Measurements from ENCODE around the gene WBP1.

The WBP1 gene

GRCh38 chr2:74458132-74458937, at the start of gene WBP1:
WBP1 (plus strand) TSS chr2:74458438; CDS start chr2:74458603, 165 bp downstream.
- Histone ChIP-seq H3K4me3 (ENCODE audit: low read depth, low read length) (peak within 1 kb of the TSS; percentile 97), H3K9me3 (ENCODE audit: control insufficient read depth, insufficient read depth, low read length) (no peaks in the 10 kb centered on the region), H3K9ac (ENCODE audit: low read depth, low read length) (peak within 1 kb of the TSS; percentile 80), H3K36me3 (ENCODE audit: control insufficient read depth, insufficient read depth, low read length) (peaks cover 15% of the 10 kb centered on the region), H3K27ac (ENCODE audit: low read depth, low read length) (peak within 1 kb of the TSS; percentile 99), H3K27me3 (ENCODE audit: control insufficient read depth, insufficient read depth, low read length) (no peaks in the 10 kb centered on the region), H3K4me1 (ENCODE audit: control insufficient read depth, insufficient read depth, low read length) (peaks cover 10% of the 10 kb centered on the region)

GRCh38 chr2:74413001-74413698, 45.1 kb upstream of the WBP1 start:
- Histone ChIP-seq H3K4me3 (ENCODE audit: low read depth, low read length) (no peak overlapping the region), H3K9ac (ENCODE audit: low read depth, low read length) (no peak overlapping the region), H3K27me3 (ENCODE audit: control insufficient read depth, insufficient read depth, low read length) (0 out of 2 replicates have a peak, but pooled peaks cover 5% of the 10 kb centered on the region), H3K4me1 (ENCODE audit: control insufficient read depth, insufficient read depth, low read length) (no peaks in the 10 kb centered on the region; the same call in 1 of the 2 replicates), H3K27ac (ENCODE audit: low read depth, low read length) (no peak overlapping the region), H3K36me3 (ENCODE audit: control insufficient read depth, insufficient read depth, low read length) (no peaks in the 10 kb centered on the region), H3K9me3 (ENCODE audit: control insufficient read depth, insufficient read depth, low read length) (no peaks in the 10 kb centered on the region)

- 0 out of 2 replicates have a peak, but pooled peaks cover 5% of the 10 kb centered on the region for H3K27me3 ChIP-seq (ENCODE audit: control insufficient read depth, insufficient read depth, low read length)
- no peak overlapping the region for H3K27ac ChIP-seq (ENCODE audit: low read depth, low read length)
- H3K9me3 ChIP-seq (ENCODE audit: control insufficient read depth, insufficient read depth, low read length): no peaks in the 10 kb centered on the region
- no peaks in the 10 kb centered on the region for H3K36me3 ChIP-seq (ENCODE audit: control insufficient read depth, insufficient read depth, low read length)
- H3K9ac ChIP-seq (ENCODE audit: low read depth, low read length): no peak overlapping the region
- no peak overlapping the region for H3K4me3 ChIP-seq (ENCODE audit: low read depth, low read length)
- no peaks in the 10 kb centered on the region; the same call in 1 of the 2 replicates for H3K4me1 ChIP-seq (ENCODE audit: control insufficient read depth, insufficient read depth, low read length)
These were observed 43.8 kb upstream of the WBP1 start for GRCh38 chr2:74414441-74414840.

GRCh38 chr2:74414881-74415761, 43.1 kb upstream of the WBP1 start:
- Histone ChIP-seq H3K4me1 (ENCODE audit: control insufficient read depth, insufficient read depth, low read length) (no peaks in the 10 kb centered on the region; the same call in 1 of the 2 replicates), H3K27me3 (ENCODE audit: control insufficient read depth, insufficient read depth, low read length) (0 out of 2 replicates have a peak, but pooled peaks cover 8% of the 10 kb centered on the region), H3K27ac (ENCODE audit: low read depth, low read length) (no peak overlapping the region), H3K4me3 (ENCODE audit: low read depth, low read length) (peak overlapping the region; percentile 21; the same call in 1 of the 2 replicates), H3K9ac (ENCODE audit: low read depth, low read length) (no peak overlapping the region), H3K36me3 (ENCODE audit: control insufficient read depth, insufficient read depth, low read length) (no peaks in the 10 kb centered on the region), H3K9me3 (ENCODE audit: control insufficient read depth, insufficient read depth, low read length) (no peaks in the 10 kb centered on the region)

- H3K9ac ChIP-seq (ENCODE audit: low read depth, low read length): no peak overlapping the region
- no peak overlapping the region for H3K4me3 ChIP-seq (ENCODE audit: low read depth, low read length)
- H3K27ac ChIP-seq (ENCODE audit: low read depth, low read length): no peak overlapping the region
- no peaks in the 10 kb centered on the region for H3K36me3 ChIP-seq (ENCODE audit: control insufficient read depth, insufficient read depth, low read length)
- no peaks in the 10 kb centered on the region for H3K9me3 ChIP-seq (ENCODE audit: control insufficient read depth, insufficient read depth, low read length)
- 0 out of 2 replicates have a peak, but pooled peaks cover 10% of the 10 kb centered on the region for H3K27me3 ChIP-seq (ENCODE audit: control insufficient read depth, insufficient read depth, low read length)
- H3K4me1 ChIP-seq (ENCODE audit: control insufficient read depth, insufficient read depth, low read length): no peaks in the 10 kb centered on the region; the same call in 1 of the 2 replicates
These were observed 42.4 kb upstream of the WBP1 start for GRCh38 chr2:74415762-74416395.

GRCh38 chr2:74416778-74417177, 41.5 kb upstream of the WBP1 start:
- Histone ChIP-seq H3K9ac (ENCODE audit: low read depth, low read length) (no peak overlapping the region), H3K4me3 (ENCODE audit: low read depth, low read length) (no peak overlapping the region), H3K4me1 (ENCODE audit: control insufficient read depth, insufficient read depth, low read length) (no peaks in the 10 kb centered on the region; the same call in 1 of the 2 replicates), H3K9me3 (ENCODE audit: control insufficient read depth, insufficient read depth, low read length) (no peaks in the 10 kb centered on the region), H3K27ac (ENCODE audit: low read depth, low read length) (no peak overlapping the region), H3K36me3 (ENCODE audit: control insufficient read depth, insufficient read depth, low read length) (no peaks in the 10 kb centered on the region), H3K27me3 (ENCODE audit: control insufficient read depth, insufficient read depth, low read length) (0 out of 2 replicates have a peak, but pooled peaks cover 10% of the 10 kb centered on the region)

- H3K27me3 ChIP-seq (ENCODE audit: control insufficient read depth, insufficient read depth, low read length): 0 out of 2 replicates have a peak, but pooled peaks cover 10% of the 10 kb centered on the region
- H3K9ac ChIP-seq (ENCODE audit: low read depth, low read length): no peak overlapping the region
- no peaks in the 10 kb centered on the region for H3K36me3 ChIP-seq (ENCODE audit: control insufficient read depth, insufficient read depth, low read length)
- H3K4me1 ChIP-seq (ENCODE audit: control insufficient read depth, insufficient read depth, low read length): no peaks in the 10 kb centered on the region; the same call in 1 of the 2 replicates
- no peaks in the 10 kb centered on the region for H3K9me3 ChIP-seq (ENCODE audit: control insufficient read depth, insufficient read depth, low read length)
- H3K4me3 ChIP-seq (ENCODE audit: low read depth, low read length): no peak overlapping the region
- H3K27ac ChIP-seq (ENCODE audit: low read depth, low read length): no peak overlapping the region
These were observed 41.0 kb upstream of the WBP1 start for GRCh38 chr2:74417197-74417596.

- H3K9ac ChIP-seq (ENCODE audit: low read depth, low read length): no peak overlapping the region
- no peaks in the 10 kb centered on the region; the same call in 1 of the 2 replicates for H3K4me1 ChIP-seq (ENCODE audit: control insufficient read depth, insufficient read depth, low read length)
- H3K9me3 ChIP-seq (ENCODE audit: control insufficient read depth, insufficient read depth, low read length): no peaks in the 10 kb centered on the region
- H3K4me3 ChIP-seq (ENCODE audit: low read depth, low read length): no peak overlapping the region
- no peak overlapping the region for H3K27ac ChIP-seq (ENCODE audit: low read depth, low read length)
- no peaks in the 10 kb centered on the region for H3K36me3 ChIP-seq (ENCODE audit: control insufficient read depth, insufficient read depth, low read length)
- H3K27me3 ChIP-seq (ENCODE audit: control insufficient read depth, insufficient read depth, low read length): peaks cover 10% of the 10 kb centered on the region; the same call in 1 of the 2 replicates
These were observed 40.5 kb upstream of the WBP1 start for GRCh38 chr2:74417763-74418162.

GRCh38 chr2:74418312-74418711, 39.9 kb upstream of the WBP1 start:
- Histone ChIP-seq H3K9ac (ENCODE audit: low read depth, low read length) (no peak overlapping the region), H3K27ac (ENCODE audit: low read depth, low read length) (no peak overlapping the region), H3K36me3 (ENCODE audit: control insufficient read depth, insufficient read depth, low read length) (no peaks in the 10 kb centered on the region), H3K27me3 (ENCODE audit: control insufficient read depth, insufficient read depth, low read length) (peaks cover 14% of the 10 kb centered on the region; the same call in 1 of the 2 replicates), H3K4me3 (ENCODE audit: low read depth, low read length) (no peak overlapping the region), H3K9me3 (ENCODE audit: control insufficient read depth, insufficient read depth, low read length) (no peaks in the 10 kb centered on the region), H3K4me1 (ENCODE audit: control insufficient read depth, insufficient read depth, low read length) (no peaks in the 10 kb centered on the region; the same call in 1 of the 2 replicates)

GRCh38 chr2:74419345-74419744, 38.9 kb upstream of the WBP1 start:
- Histone ChIP-seq H3K9me3 (ENCODE audit: control insufficient read depth, insufficient read depth, low read length) (no peaks in the 10 kb centered on the region), H3K4me3 (ENCODE audit: low read depth, low read length) (no peak overlapping the region), H3K9ac (ENCODE audit: low read depth, low read length) (no peak overlapping the region), H3K27ac (ENCODE audit: low read depth, low read length) (no peak overlapping the region), H3K36me3 (ENCODE audit: control insufficient read depth, insufficient read depth, low read length) (no peaks in the 10 kb centered on the region), H3K27me3 (ENCODE audit: control insufficient read depth, insufficient read depth, low read length) (peaks cover 9% of the 10 kb centered on the region; the same call in 1 of the 2 replicates), H3K4me1 (ENCODE audit: control insufficient read depth, insufficient read depth, low read length) (no peaks in the 10 kb centered on the region; the same call in 1 of the 2 replicates)
